Left ventricle myocardium inferior (tissue), 1 donor: ENCODE measurements around the gene CACHD1. TPM values are rescaled to one million over a fixed set of nuclear protein-coding genes. Genes with fewer than 3 reads are reported as not detected.

Source experiments
- DNase-seq: peaks from one replicate; pipeline ENCODE4 v3.0.0-alpha.2; 2020
- H3K27ac ChIP-seq: fragments of 200-600 bp; replicated peaks from 2 replicates; pipeline ENCODE4 v1.8.0; 2021
- H3K27me3 ChIP-seq: fragments of 200-600 bp; 2 replicates; pipeline ENCODE4 v1.8.0; 2021; ENCODE audit warnings: low read depth
- H3K36me3 ChIP-seq: fragments of 200-600 bp; 2 replicates; pipeline ENCODE4 v1.8.0; 2021
- H3K4me1 ChIP-seq: fragments of 200-600 bp; 2 replicates; pipeline ENCODE4 v1.8.0; 2021
- H3K4me3 ChIP-seq: fragments of 200-600 bp; 2 replicates; pipeline ENCODE4 v1.8.0; 2021; ENCODE audit warnings: mild to moderate bottlenecking, moderate library complexity
- H3K9me3 ChIP-seq: fragments of 200-600 bp; replicated peaks from 2 replicates; pipeline ENCODE4 v1.8.0; 2021
- intact Hi-C: fragments of 100-400 bp; cut with micrococcal nuclease; formaldehyde crosslinking; loops from one replicate; pipeline ENCODE4 v1.11.0; 2022
- total RNA-seq: library from RNA; stranded (reverse); fragmentation: NEBNext Ultra II Directional; extraction: Animal tissue kit (Norgen Biotek cat#: 25700); gene quantifications from one replicate; pipeline ENCODE4 v1.2.1, GENCODE V29; 2021
- TF ChIP-seq, protein P1 (sequence below): fragments of 200-600 bp; IDR thresholded peaks from 2 replicates; pipeline ENCODE4 v1.8.0; 2021; ENCODE audit warnings: antibody characterized with exemption, mild to moderate bottlenecking, borderline replicate concordance
- donor health status: DM: no; HTN: yes; CAD: no; lungs with severe emphysema.

CACHD1 gene
- total RNA-seq, 1 donor from 2014 or later, result 2.7 TPM

DNA sequence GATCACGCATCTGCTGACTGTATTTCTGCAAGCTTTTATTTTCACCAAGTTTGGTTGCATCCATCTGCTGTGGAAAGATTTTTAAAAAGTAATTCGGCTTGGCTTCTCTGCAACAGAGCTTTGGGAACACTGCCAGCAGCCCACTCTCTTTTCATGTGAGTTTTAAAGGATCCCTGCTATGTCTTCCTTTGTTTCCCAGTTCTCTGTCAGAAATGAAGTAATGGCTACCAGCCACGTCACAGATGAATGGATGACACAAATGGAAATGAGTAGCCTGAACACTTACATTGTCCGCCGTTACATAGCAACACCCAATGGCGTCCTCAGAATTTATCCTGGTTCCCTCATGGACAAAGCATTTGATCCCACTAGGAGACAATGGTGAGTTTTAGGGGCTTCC lies 194.4 kb downstream of the CACHD1 start:
- intact Hi-C loops, result no loop called here
- H3K9me3 ChIP-seq, result no peaks in the 10 kb centered on the region

DNA sequence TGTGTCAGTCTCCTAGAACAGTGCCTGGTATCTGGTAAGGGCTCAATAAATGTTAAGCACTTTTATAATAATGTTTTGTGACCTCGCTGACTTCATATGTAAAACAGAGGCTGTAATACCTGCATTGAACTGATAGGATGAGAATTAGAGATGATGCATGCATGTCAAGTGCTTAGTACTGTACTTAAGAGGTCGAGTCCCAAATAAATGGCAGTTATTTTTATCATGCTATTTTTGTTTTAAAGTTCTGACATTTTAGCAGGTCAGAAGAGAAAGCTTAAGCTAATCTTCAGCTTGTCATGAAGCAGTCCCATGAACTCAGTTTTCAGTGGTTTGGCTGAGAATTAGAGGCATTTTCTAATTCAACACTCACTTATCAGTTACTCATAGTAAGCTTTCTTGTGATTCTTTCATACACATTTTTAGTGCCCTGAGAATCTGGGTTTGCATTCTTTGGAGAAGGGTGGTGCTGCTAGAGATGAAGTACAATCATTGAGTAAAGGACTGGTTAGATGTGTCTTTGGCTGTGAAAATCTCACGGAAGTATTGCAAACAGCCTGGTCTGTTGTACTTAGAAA lies 199.3 kb downstream of the CACHD1 start:
- Histone ChIP-seq H3K27ac (no peak overlapping the region), H3K4me3 (no peak overlapping the region), H3K4me1 (peaks cover 10% of the 10 kb centered on the region), H3K27me3 (no peaks in the 10 kb centered on the region), H3K36me3 (peaks cover 13% of the 10 kb centered on the region), H3K9me3 (no peaks in the 10 kb centered on the region)
- no peak for DNase-seq
- TF ChIP-seq, protein P1, sequence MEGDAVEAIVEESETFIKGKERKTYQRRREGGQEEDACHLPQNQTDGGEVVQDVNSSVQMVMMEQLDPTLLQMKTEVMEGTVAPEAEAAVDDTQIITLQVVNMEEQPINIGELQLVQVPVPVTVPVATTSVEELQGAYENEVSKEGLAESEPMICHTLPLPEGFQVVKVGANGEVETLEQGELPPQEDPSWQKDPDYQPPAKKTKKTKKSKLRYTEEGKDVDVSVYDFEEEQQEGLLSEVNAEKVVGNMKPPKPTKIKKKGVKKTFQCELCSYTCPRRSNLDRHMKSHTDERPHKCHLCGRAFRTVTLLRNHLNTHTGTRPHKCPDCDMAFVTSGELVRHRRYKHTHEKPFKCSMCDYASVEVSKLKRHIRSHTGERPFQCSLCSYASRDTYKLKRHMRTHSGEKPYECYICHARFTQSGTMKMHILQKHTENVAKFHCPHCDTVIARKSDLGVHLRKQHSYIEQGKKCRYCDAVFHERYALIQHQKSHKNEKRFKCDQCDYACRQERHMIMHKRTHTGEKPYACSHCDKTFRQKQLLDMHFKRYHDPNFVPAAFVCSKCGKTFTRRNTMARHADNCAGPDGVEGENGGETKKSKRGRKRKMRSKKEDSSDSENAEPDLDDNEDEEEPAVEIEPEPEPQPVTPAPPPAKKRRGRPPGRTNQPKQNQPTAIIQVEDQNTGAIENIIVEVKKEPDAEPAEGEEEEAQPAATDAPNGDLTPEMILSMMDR, result no peak
- intact Hi-C loops, result no loop called here

More for the DNA sequence above, 194.4 kb downstream of the CACHD1 start:
- peaks cover 14% of the 10 kb centered on the region for H3K36me3 ChIP-seq
- H3K27me3 ChIP-seq, result no peaks in the 10 kb centered on the region
- DNase-seq, result no peak
- H3K27ac ChIP-seq, result no peak overlapping the region
- TF ChIP-seq, protein P1, result no peak
- H3K4me1 ChIP-seq, result peaks cover 8% of the 10 kb centered on the region
- no peak overlapping the region for H3K4me3 ChIP-seq

DNA sequence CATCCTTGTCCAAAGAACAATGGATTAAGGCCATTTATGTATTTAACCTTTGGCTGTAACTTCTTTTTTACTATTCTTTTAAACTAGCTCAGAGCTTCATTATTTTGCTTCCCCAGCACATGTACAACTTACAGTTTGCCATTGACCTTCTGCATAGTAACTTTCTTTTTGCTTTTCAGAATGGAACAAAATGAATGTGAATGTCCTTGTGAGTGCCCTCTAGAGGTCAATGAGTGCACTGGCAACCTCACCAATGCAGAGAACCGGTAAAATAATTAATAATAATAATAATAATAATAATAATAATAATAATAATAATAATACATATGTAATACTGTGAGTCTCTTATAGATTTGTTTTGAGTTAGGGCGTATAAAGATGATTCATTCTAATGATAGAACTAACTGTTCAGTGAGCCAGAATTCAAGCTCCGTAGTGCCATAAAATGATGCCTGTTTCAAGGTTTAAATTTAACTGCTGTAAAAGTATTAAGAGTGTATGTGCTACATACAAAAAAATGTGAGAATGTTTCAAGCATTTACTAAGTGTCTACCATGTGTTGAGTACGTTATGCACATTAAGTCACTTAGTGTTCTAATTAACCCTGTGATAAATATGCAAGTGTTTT lies 205.9 kb downstream of the CACHD1 start:
- H3K4me1 ChIP-seq, result no peaks in the 10 kb centered on the region
- intact Hi-C loops, result loop anchor here (10.0 kb wide), 1 partner anchor 411 kb away; no protein-coding TSS in a partner anchor
- H3K36me3 ChIP-seq, result peaks cover 25% of the 10 kb centered on the region
- H3K9me3 ChIP-seq, result no peaks in the 10 kb centered on the region
- TF ChIP-seq, protein P1, result peak; percentile 79
- H3K27ac ChIP-seq, result no peak overlapping the region
- no peak for DNase-seq
- no peaks in the 10 kb centered on the region for H3K27me3 ChIP-seq
- H3K4me3 ChIP-seq, result no peak overlapping the region

DNA sequence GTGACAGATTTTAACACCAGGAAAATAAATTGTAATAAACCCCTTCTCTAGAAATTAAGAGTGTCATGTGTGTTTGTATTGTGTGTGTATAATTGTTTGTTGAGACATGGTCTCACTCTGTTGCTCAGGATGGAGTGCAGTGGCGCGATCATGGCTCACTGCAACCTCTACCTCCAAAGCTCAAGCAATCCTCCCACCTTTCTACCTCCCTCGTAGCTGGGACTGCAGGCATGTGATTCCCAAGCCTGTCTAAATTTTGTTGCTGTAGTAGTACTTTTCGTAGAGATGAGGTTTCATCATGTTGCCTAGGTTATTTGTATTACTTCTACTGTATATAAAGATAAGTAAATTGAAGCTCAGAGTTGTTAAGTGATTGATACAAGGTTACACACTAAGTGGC lies 206.5 kb downstream of the CACHD1 start:
- no peak overlapping the region for H3K4me3 ChIP-seq
- H3K27ac ChIP-seq, result no peak overlapping the region
- no peak for DNase-seq
- no peaks in the 10 kb centered on the region for H3K9me3 ChIP-seq
- TF ChIP-seq, protein P1, result no peak
- intact Hi-C loops, result loop anchor here (10.0 kb wide), 1 partner anchor 412 kb away; no protein-coding TSS in a partner anchor
- no peaks in the 10 kb centered on the region for H3K27me3 ChIP-seq
- H3K36me3 ChIP-seq, result peaks cover 25% of the 10 kb centered on the region
- H3K4me1 ChIP-seq, result no peaks in the 10 kb centered on the region

DNA sequence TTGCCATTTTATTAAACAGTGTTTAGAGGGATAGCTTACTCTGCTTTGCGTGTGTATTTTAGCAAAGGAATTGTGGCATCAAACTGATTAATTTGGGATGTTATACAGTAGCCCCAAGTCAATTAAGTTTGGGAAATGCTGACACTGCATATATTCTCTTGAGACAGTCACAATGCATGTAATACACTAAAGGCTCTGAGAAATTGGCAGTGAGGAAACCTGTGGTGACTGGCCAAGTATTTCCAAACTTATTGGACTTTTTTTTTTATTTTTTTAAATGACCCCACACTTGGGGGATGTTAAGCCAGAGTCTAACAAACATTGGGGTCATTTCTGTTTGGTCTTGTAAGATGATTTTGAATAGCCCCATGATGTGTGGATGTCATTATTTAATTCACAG lies 207.6 kb downstream of the CACHD1 start:
- Histone ChIP-seq H3K9me3 (no peaks in the 10 kb centered on the region), H3K4me3 (no peak overlapping the region), H3K27ac (no peak overlapping the region), H3K27me3 (no peaks in the 10 kb centered on the region), H3K4me1 (no peaks in the 10 kb centered on the region), H3K36me3 (peaks cover 34% of the 10 kb centered on the region)
- TF ChIP-seq, protein P1, result no peak
- DNase-seq, result no peak
- intact Hi-C loops, result loop anchor here (10.0 kb wide), 1 partner anchor 413 kb away; no protein-coding TSS in a partner anchor
